Omental fat pad (tissue), 4 donors: ENCODE results near the gene CACNB1. TPM values are rescaled to one million over a fixed set of nuclear protein-coding genes. Genes with fewer than 3 reads are reported as not detected.

Experiments
- ATAC-seq: fragments of 150-250 bp; one replicate; pipeline ENCODE4 v1.9.1; 2016; ENCODE audit warnings: mild to moderate bottlenecking, moderate library complexity; ENCODE audit not compliant: low FRiP score
- DNase-seq: peaks from one replicate; pipeline ENCODE4 v3.0.0-alpha.2; 2019; ENCODE audit warnings: low spot score
- total RNA-seq, 4 donors: library from RNA; depleted of rRNA; stranded (reverse); fragments of >200 nt; gene quantifications; one replicate each; pipeline ENCODE4 v1.1.0, GENCODE V29; 2016
- TF ChIP-seq, protein P1 (sequence below), 3 donors: fragments of 450-650 bp; IDR thresholded peaks; one replicate each; pipeline ENCODE4 v1.5.1; 2016 to 2017; ENCODE audit warnings: antibody characterized with exemption in 3 of 3, mild to moderate bottlenecking in 3 of 3, moderate library complexity in 2 of 3

Gene CACNB1
- total RNA-seq, 4 donors from 2014 or later = 3.2 to 3.7 (median 3.5) TPM

DNA sequence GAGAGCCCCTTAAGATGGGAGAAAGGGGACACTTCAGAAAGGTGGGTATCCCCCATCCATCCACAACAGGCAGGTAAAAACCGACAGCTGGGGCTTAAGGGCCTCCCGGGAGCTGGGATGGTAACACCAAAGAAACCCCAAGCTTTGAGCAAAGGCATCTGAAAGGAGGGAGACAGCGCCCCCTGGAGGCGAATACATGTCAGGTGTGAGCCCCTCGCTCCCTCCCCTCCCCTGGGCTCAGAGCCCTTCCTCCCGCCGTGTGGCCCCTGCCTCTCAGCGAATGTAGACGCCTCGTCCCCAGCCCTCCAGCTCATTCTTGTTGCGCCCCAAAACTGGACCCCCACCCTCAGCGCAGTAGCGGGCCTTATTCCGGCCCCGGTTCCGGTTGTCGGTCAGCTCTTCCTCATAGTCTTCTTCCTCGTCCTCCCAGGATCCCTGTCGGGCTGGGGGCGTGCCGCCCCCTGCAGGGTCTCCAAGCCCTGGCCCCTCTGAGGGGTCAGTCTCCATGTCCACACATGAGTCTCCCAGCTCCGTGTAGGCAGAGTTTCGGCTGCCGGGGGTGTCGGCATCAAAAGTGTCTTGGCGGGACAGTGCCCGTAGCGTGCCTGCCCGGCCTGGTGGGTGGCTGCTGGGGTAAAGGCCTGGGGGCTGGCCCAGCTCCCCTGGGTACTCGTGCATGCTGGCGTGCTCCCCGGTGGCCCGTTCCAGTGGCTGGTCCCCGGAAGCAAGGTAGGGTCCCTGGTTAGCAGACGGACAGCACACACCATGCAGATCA, 22.4 kb downstream of the CACNB1 start:
- TF ChIP-seq, protein P1, sequence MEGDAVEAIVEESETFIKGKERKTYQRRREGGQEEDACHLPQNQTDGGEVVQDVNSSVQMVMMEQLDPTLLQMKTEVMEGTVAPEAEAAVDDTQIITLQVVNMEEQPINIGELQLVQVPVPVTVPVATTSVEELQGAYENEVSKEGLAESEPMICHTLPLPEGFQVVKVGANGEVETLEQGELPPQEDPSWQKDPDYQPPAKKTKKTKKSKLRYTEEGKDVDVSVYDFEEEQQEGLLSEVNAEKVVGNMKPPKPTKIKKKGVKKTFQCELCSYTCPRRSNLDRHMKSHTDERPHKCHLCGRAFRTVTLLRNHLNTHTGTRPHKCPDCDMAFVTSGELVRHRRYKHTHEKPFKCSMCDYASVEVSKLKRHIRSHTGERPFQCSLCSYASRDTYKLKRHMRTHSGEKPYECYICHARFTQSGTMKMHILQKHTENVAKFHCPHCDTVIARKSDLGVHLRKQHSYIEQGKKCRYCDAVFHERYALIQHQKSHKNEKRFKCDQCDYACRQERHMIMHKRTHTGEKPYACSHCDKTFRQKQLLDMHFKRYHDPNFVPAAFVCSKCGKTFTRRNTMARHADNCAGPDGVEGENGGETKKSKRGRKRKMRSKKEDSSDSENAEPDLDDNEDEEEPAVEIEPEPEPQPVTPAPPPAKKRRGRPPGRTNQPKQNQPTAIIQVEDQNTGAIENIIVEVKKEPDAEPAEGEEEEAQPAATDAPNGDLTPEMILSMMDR (IDR thresholded peaks at IDR 0.05) = peak in 2 of 3 donors; percentile 12 to 37
- DNase-seq = peak; percentile 60
- no peak for ATAC-seq

DNA sequence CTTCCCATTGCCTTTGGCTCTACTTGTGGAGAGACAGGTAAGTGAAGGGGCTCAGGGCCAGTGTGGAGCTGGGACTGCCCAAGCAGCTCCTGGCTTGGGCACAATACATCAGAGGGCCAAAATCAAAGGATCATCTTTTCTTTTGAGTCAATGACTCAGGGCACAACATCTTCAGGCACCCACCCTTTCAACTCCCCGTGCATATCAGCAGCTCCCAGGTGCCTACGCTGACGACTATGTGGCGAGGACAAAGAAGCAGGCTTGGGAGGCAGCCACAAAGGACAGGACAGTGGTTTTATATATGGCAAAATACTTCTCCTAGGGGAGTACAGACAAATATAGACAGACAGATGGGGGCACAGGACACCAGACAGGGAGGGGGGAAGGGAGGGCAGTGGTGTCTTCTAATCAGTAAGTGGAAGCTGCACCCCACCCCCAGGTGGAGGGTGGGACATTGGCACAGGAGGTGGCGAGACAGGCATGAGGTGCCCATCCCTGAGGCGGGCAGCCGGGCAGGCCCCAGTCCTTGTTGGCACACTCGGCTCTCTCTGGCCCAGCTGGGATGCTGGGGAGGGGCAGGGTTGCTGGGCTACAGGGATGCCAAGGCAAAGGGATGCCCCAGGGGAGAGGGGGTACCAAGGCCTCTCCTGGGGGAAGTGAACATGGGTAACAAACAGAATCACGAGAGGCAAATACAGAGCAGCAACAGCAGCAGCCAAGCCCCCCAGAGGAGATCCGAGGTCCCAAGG, 23.8 kb downstream of the CACNB1 start:
- TF ChIP-seq, protein P1 (IDR thresholded peaks at IDR 0.05) = no peak
- ATAC-seq (no peak), DNase-seq (no peak)

DNA sequence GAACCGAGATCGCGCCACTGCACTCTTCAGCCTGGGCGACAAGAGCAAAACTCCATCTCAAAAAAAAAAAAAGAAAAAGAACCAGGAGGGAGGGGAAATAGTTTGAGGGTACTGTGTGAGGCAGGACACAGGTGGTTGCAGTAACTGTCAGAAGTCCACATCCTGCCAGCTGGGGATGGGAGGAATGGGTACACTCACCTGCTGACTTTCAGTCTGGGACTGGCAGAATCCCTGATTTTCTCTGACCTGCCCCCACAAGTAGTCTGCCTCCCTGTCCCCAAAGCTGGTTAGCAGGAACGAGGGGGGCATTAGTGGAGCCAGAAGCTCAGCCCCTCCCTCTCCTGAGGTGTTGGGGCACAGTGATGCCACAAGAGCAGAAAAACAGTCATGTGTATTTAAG, 24.4 kb downstream of the CACNB1 start:
- no peak for ATAC-seq
- TF ChIP-seq, protein P1 (IDR thresholded peaks at IDR 0.05) = no peak
- DNase-seq = no peak

GRCh38 chr17:39171933-39172332, 25.5 kb downstream of the CACNB1 start:
- ATAC-seq (no peak), DNase-seq (no peak)
- TF ChIP-seq, protein P1 (IDR thresholded peaks at IDR 0.05) = no peak

DNA sequence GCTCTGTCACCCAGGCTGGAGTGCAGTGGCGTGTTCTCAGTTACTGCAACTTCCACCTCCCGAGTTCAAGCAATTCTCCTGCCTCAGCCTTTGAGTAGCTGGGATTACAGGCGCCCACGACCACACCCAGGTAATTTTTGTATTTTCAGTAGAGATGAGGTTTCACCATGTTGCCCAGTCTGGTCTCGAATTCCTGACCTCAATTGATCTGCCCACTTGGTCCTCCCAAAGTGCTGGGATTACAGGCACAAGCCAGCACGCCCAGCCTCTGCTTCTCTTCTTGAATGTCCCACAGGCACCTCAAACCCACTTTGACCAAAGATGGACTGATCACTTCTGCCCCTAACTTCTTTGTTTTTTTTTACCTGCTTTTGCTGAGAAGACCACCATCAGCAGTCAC, 26.9 kb downstream of the CACNB1 start:
- no peak for ATAC-seq
- no peak for DNase-seq
- TF ChIP-seq, protein P1 (IDR thresholded peaks at IDR 0.05) = no peak

GRCh38 chr17:39170109-39170508, 27.4 kb downstream of the CACNB1 start:
- TF ChIP-seq, protein P1 (IDR thresholded peaks at IDR 0.05) = no peak
- no peak for ATAC-seq
- no peak for DNase-seq
